AG09309 (cell line): Measurements from ENCODE around the gene FAT1.

Source experiments
- DNase-seq: peaks from one replicate; pipeline ENCODE4 v3.0.0-alpha.2; 2010; ENCODE audit warnings: low read depth
- H3K4me3 ChIP-seq: 2 replicates; pipeline ENCODE4 v1.5.1; 2011; ENCODE audit warnings: mild to moderate bottlenecking, low read depth, low read length, moderate library complexity; ENCODE audit not compliant: control insufficient read depth
- TF ChIP-seq, protein P1 (sequence below): IDR thresholded peaks from 2 replicates; pipeline ENCODE4 v1.5.1; 2011; ENCODE audit warnings: mild to moderate bottlenecking, low read depth, low read length, inconsistent platforms; ENCODE audit not compliant: insufficient read depth, control insufficient read depth; ENCODE audit errors: missing control alignments

The FAT1 gene

DNA sequence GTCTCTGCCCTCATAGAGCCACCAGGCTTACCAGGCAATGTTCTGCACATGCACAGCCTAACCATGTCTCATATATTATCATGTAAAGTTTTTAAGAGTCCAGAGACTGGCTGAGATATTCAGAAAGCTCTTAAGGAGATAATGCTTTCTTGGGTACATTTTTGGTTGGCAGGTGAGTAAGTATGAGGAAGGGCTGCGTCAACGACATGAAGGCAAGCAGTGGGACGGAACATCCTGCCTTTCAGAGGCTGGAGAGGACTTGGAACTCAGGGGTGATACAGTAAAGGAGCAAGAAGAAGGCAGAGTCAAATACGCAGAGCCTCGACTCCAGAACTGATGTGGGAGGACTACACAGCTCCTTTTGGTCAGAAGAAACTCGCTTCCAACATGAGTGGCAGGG is 93.5 kb downstream of the FAT1 start:
- no peak for DNase-seq
- no peak overlapping the region for H3K4me3 ChIP-seq
- TF ChIP-seq, protein P1, sequence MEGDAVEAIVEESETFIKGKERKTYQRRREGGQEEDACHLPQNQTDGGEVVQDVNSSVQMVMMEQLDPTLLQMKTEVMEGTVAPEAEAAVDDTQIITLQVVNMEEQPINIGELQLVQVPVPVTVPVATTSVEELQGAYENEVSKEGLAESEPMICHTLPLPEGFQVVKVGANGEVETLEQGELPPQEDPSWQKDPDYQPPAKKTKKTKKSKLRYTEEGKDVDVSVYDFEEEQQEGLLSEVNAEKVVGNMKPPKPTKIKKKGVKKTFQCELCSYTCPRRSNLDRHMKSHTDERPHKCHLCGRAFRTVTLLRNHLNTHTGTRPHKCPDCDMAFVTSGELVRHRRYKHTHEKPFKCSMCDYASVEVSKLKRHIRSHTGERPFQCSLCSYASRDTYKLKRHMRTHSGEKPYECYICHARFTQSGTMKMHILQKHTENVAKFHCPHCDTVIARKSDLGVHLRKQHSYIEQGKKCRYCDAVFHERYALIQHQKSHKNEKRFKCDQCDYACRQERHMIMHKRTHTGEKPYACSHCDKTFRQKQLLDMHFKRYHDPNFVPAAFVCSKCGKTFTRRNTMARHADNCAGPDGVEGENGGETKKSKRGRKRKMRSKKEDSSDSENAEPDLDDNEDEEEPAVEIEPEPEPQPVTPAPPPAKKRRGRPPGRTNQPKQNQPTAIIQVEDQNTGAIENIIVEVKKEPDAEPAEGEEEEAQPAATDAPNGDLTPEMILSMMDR = no peak

GRCh38 chr4:186628058-186628711 is 95.5 kb downstream of the FAT1 start:
- TF ChIP-seq, protein P1 = no peak
- DNase-seq = no peak

GRCh38 chr4:186627226-186627865 is 96.3 kb downstream of the FAT1 start:
- no peak for DNase-seq
- TF ChIP-seq, protein P1 = no peak
- H3K4me3 ChIP-seq = no peak overlapping the region

More at GRCh38 chr4:186628058-186628711, 95.5 kb downstream of the FAT1 start:
- no peak overlapping the region for H3K4me3 ChIP-seq

GRCh38 chr4:186624951-186625350 is 98.7 kb downstream of the FAT1 start:
- H3K4me3 ChIP-seq = no peak overlapping the region
- TF ChIP-seq, protein P1 = no peak
- peak; percentile 80 for DNase-seq

DNA sequence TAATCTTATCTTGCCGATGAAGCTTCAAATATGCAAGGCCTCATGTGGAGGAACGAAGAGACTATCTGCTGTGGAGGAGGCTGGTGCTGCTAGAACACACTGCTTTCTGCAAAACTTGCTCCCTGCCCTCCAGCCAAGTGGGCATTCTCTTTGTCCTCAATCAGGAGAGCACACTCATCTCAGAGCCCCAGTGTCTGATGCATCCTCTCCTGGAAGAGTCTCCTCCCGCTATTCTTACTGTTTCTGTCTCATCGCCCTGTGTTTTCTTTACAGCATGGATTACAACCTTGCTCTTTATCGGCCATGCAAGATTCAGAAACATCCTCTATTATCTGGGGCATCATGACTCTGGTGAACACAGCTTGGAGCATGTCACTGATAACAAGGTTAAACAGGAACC is 100.1 kb downstream of the FAT1 start:
- no peak overlapping the region for H3K4me3 ChIP-seq
- DNase-seq = no peak
- TF ChIP-seq, protein P1 = no peak

GRCh38 chr4:186622788-186623464 is 100.7 kb downstream of the FAT1 start:
- no peak overlapping the region for H3K4me3 ChIP-seq
- TF ChIP-seq, protein P1 = no peak
- DNase-seq = peak; percentile 45
